WTC11 (cell line): Measurements from ENCODE around the gene CCM2. TPM values are rescaled to one million over a fixed set of nuclear protein-coding genes. Genes with fewer than 3 reads are reported as not detected.

ENCODE experiments used
- ATAC-seq: fragments of 200-7000 bp; cut with Tn5 transposase; 2 replicates; pipeline ENCODE4 v1.10.0; 2021; ENCODE audit warnings: mild to moderate bottlenecking, moderate library complexity
- CTCF ChIA-PET: fragments of 300-600 bp; sonication (Branson Sonifier 250); formaldehyde crosslinking; loops from one replicate; lab custom pipeline; 2021; ENCODE audit warnings: antibody characterized with exemption; lab: Charles Lee
- POLR2A ChIA-PET: fragments of 350-600 bp; sonication (Branson Sonifier 250); formaldehyde crosslinking; loops from one replicate; lab custom pipeline; 2021; ENCODE audit warnings: antibody characterized with exemption; lab: Charles Lee
- DNase-seq: peaks from one replicate; pipeline ENCODE4 v3.0.0; 2021; ENCODE audit warnings: low spot score
- H3K27ac Mint-ChIP-seq: 2 replicates; pipeline ENCODE4 v1.8.0; 2021; ENCODE audit warnings: mixed read lengths
- H3K27me3 Mint-ChIP-seq: 2 replicates; pipeline ENCODE4 v1.8.0; 2021; ENCODE audit warnings: low read depth, mild to moderate bottlenecking, moderate library complexity, mixed read lengths
- H3K36me3 Mint-ChIP-seq: 2 replicates; pipeline ENCODE4 v1.8.0; 2021; ENCODE audit warnings: mixed read lengths
- H3K4me1 Mint-ChIP-seq: 2 replicates; pipeline ENCODE4 v1.8.0; 2022; ENCODE audit warnings: mixed read lengths
- H3K4me3 Mint-ChIP-seq: 2 replicates; pipeline ENCODE4 v1.8.0; 2021; ENCODE audit warnings: mild to moderate bottlenecking, moderate library complexity, mixed read lengths
- H3K9me3 Mint-ChIP-seq: 2 replicates; pipeline ENCODE4 v1.8.0; 2021; ENCODE audit warnings: mixed read lengths
- CREM ChIP-seq: sonication (generic); formaldehyde crosslinking; IDR thresholded peaks from 2 replicates; pipeline ENCODE4 v1.8.1; 2022; ENCODE audit warnings: mild to moderate bottlenecking, missing genetic modification reagents, moderate library complexity
- E2F4 ChIP-seq: sonication (generic); formaldehyde crosslinking; IDR thresholded peaks from 2 replicates; pipeline ENCODE4 v1.8.1; 2022; ENCODE audit warnings: low read depth, mild to moderate bottlenecking, moderate library complexity, missing genetic modification reagents, borderline replicate concordance
- ERG ChIP-seq: fragments of 250-450 bp; sonication (Bioruptor Pico); IDR thresholded peaks from 2 replicates; pipeline ENCODE4 v1.8.0; 2021; ENCODE audit warnings: mild to moderate bottlenecking
- FOXK1 ChIP-seq: sonication (generic); formaldehyde crosslinking; IDR thresholded peaks from 2 replicates; pipeline ENCODE4 v1.8.0; 2022; ENCODE audit warnings: mild to moderate bottlenecking, moderate library complexity, missing genetic modification reagents
- GABPB1 ChIP-seq: sonication (generic); formaldehyde crosslinking; IDR thresholded peaks from 2 replicates; pipeline ENCODE4 v1.8.1; 2023; ENCODE audit warnings: mild to moderate bottlenecking, missing genetic modification reagents
- IRF1 ChIP-seq: sonication (generic); formaldehyde crosslinking; IDR thresholded peaks from 2 replicates; pipeline ENCODE4 v1.8.0; 2023; ENCODE audit warnings: missing genetic modification reagents
- JAZF1 ChIP-seq: fragments of 250-450 bp; sonication (Bioruptor Pico); IDR thresholded peaks from 2 replicates; pipeline ENCODE4 v1.9.0; 2021; ENCODE audit warnings: moderate library complexity, mild to moderate bottlenecking, inconsistent platforms
- KAT7 ChIP-seq: sonication (generic); formaldehyde crosslinking; IDR thresholded peaks from 2 replicates; pipeline ENCODE4 v1.8.1; 2023; ENCODE audit warnings: missing genetic modification reagents, mild to moderate bottlenecking, borderline replicate concordance
- MXD4 ChIP-seq: fragments of 250-450 bp; sonication (Bioruptor Pico); IDR thresholded peaks from 2 replicates; pipeline ENCODE4 v1.8.0; 2021; ENCODE audit warnings: mild to moderate bottlenecking, moderate library complexity, borderline replicate concordance
- MYBL2 ChIP-seq: sonication (generic); formaldehyde crosslinking; IDR thresholded peaks from 2 replicates; pipeline ENCODE4 v1.8.1; 2023; ENCODE audit warnings: mild to moderate bottlenecking, moderate library complexity, missing genetic modification reagents
- NR1H2 ChIP-seq: sonication (generic); formaldehyde crosslinking; IDR thresholded peaks from 2 replicates; pipeline ENCODE4 v1.9.0; 2021; ENCODE audit warnings: mild to moderate bottlenecking, moderate library complexity, missing genetic modification reagents
- SMAD4 ChIP-seq: sonication (generic); formaldehyde crosslinking; IDR thresholded peaks from 2 replicates; pipeline ENCODE4 v1.8.0; 2022; ENCODE audit warnings: mild to moderate bottlenecking, missing genetic modification reagents
- SP1 ChIP-seq: sonication (generic); formaldehyde crosslinking; conservative IDR thresholded peaks from 2 replicates; pipeline ENCODE4 v1.8.1; 2022; ENCODE audit warnings: missing genetic modification reagents
- TEAD4 ChIP-seq: sonication (generic); formaldehyde crosslinking; IDR thresholded peaks from 2 replicates; pipeline ENCODE4 v1.8.0; 2022; ENCODE audit warnings: mild to moderate bottlenecking, missing genetic modification reagents
- USF2 ChIP-seq: sonication (generic); formaldehyde crosslinking; IDR thresholded peaks from 2 replicates; pipeline ENCODE4 v1.8.1; 2023; ENCODE audit warnings: mild to moderate bottlenecking, missing genetic modification reagents, moderate library complexity
- ZBTB21 ChIP-seq: sonication (generic); formaldehyde crosslinking; IDR thresholded peaks from 2 replicates; pipeline ENCODE4 v1.8.1; 2023; ENCODE audit warnings: mild to moderate bottlenecking, missing genetic modification reagents, borderline replicate concordance
- ZNF219 ChIP-seq: sonication (generic); formaldehyde crosslinking; IDR thresholded peaks from 2 replicates; pipeline ENCODE4 v1.8.0; 2023; ENCODE audit warnings: missing genetic modification reagents, mild to moderate bottlenecking, borderline replicate concordance
- ZNF425 ChIP-seq: fragments of 250-450 bp; sonication (Bioruptor Pico); conservative IDR thresholded peaks from 2 replicates; pipeline ENCODE4 v1.9.0; 2021; ENCODE audit warnings: mild to moderate bottlenecking
- ZSCAN18 ChIP-seq: fragments of 250-450 bp; sonication (Bioruptor Pico); IDR thresholded peaks from 2 replicates; pipeline ENCODE4 v2.1.2; 2022; ENCODE audit warnings: mild to moderate bottlenecking, moderate library complexity
- total RNA-seq: library from RNA; stranded (reverse); gene quantifications from 3 replicates; pipeline ENCODE4 v1.2.3, GENCODE V29; 2021

The CCM2 gene
- total RNA-seq, 1 experiment from 2014 or later, result 32.7 TPM

- TF ChIP-seq USF2 (CRISPR knock-in tag), result no peak
- TF ChIP-seq, all 79 proteins: peak for 0
Measured at GRCh38 chr7:44953156-44953555, 46.8 kb upstream of the CCM2 start (continued).

- H3K36me3 Mint-ChIP-seq, result no peaks in the 10 kb centered on the region
- H3K4me3 Mint-ChIP-seq, result no peak overlapping the region
- DNase-seq, result no peak
- POLR2A ChIA-PET, result no interaction called here
- TF ChIP-seq ZNF425 (CRISPR knock-in tag) (no peak), ERG (no peak), SMAD4 (CRISPR knock-in tag) (no peak), MYBL2 (no peak), SP1 (CRISPR knock-in tag) (no peak), ZNF219 (no peak), MXD4 (CRISPR knock-in tag) (no peak), CREM (CRISPR knock-in tag) (no peak), KAT7 (no peak), TEAD4 (CRISPR knock-in tag) (no peak), FOXK1 (no peak), ZBTB21 (no peak), E2F4 (CRISPR knock-in tag) (no peak), ZSCAN18 (no peak), IRF1 (no peak), GABPB1 (CRISPR knock-in tag) (no peak), NR1H2 (CRISPR knock-in tag) (no peak), JAZF1 (CRISPR knock-in tag) (no peak)
- no peak overlapping the region for H3K27ac Mint-ChIP-seq
- no peak for ATAC-seq
- CTCF ChIA-PET, result interaction anchor here (0.6 to 1.5 kb wide), 3 partner anchors 18 to 180 kb away, joined by 3 to 5 read pairs (median 4); no protein-coding TSS in a partner anchor
- peaks cover 8% of the 10 kb centered on the region for H3K9me3 Mint-ChIP-seq
- peaks cover 9% of the 10 kb centered on the region for H3K27me3 Mint-ChIP-seq
- H3K4me1 Mint-ChIP-seq, result no peaks in the 10 kb centered on the region
Measured at GRCh38 chr7:44955733-44956132, 44.3 kb upstream of the CCM2 start.
